Mesenchymal stem cell (in vitro differentiated cells and primary cell): ENCODE measurements around the gene MAN1C1.

Experiments
- DNase-seq: peaks from one replicate; pipeline ENCODE4 v3.0.0-alpha.2; 2013
- H2AFZ ChIP-seq: one replicate; pipeline ENCODE4 v1.6.1; 2013; ENCODE audit warnings: low read depth, mild to moderate bottlenecking, control low read depth, inconsistent platforms, low read length, moderate library complexity
- H2AK5ac ChIP-seq: 2 replicates; pipeline ENCODE4 v1.6.1; 2013; ENCODE audit warnings: low read length, moderate library complexity, mild to moderate bottlenecking, inconsistent platforms; ENCODE audit not compliant: severe bottlenecking
- H2BK120ac ChIP-seq: one replicate; pipeline ENCODE4 v1.6.1; 2013; ENCODE audit warnings: low read depth, mild to moderate bottlenecking, inconsistent platforms, low read length, moderate library complexity
- H2BK12ac ChIP-seq, 2 experiments: one replicate each; pipeline ENCODE4 v1.6.1; 2013; ENCODE audit warnings: inconsistent platforms in 2 of 2, low read length in 2 of 2, mild to moderate bottlenecking in 2 of 2, moderate library complexity in 2 of 2, control low read depth in 1 of 2
- H2BK15ac ChIP-seq: one replicate; pipeline ENCODE4 v1.6.1; 2013; ENCODE audit warnings: mild to moderate bottlenecking, low read depth, inconsistent platforms; ENCODE audit not compliant: poor library complexity, severe bottlenecking
- H2BK5ac ChIP-seq: 2 replicates; pipeline ENCODE4 v1.6.1; 2013; ENCODE audit warnings: low read depth, mild to moderate bottlenecking, low read length, control low read depth, inconsistent platforms; ENCODE audit not compliant: poor library complexity, severe bottlenecking
- H3K14ac ChIP-seq, 2 experiments: one replicate each; pipeline ENCODE4 v1.6.1; 2013; ENCODE audit warnings: inconsistent platforms in 2 of 2, low read length in 2 of 2, control low read depth in 1 of 2, mild to moderate bottlenecking in 1 of 2, moderate library complexity in 1 of 2
- H3K18ac ChIP-seq, 2 experiments: one replicate each; pipeline ENCODE4 v1.6.1; 2013; ENCODE audit warnings: inconsistent platforms in 2 of 2, low read length in 2 of 2, control low read depth in 1 of 2, low read depth in 1 of 2, mild to moderate bottlenecking in 1 of 2
- H3K23ac ChIP-seq, 2 experiments: one replicate each; pipeline ENCODE4 v1.6.1; 2013; ENCODE audit warnings: inconsistent platforms in 2 of 2, low read length in 2 of 2, mild to moderate bottlenecking in 2 of 2, moderate library complexity in 2 of 2, control low read depth in 1 of 2
- H3K27ac ChIP-seq: 2 replicates; pipeline ENCODE4 v1.5.1; 2013; ENCODE audit warnings: mild to moderate bottlenecking, moderate library complexity, low read length, control low read depth, inconsistent platforms; ENCODE audit not compliant: poor library complexity, severe bottlenecking
- H3K27me3 ChIP-seq, 2 experiments: 2 replicates each; pipeline versions ENCODE4 v1.6.1 to v1.7.0; 2013; ENCODE audit warnings: low read length in 2 of 2, mild to moderate bottlenecking in 2 of 2, moderate library complexity in 2 of 2, control low read depth in 1 of 2, inconsistent platforms in 1 of 2; ENCODE audit not compliant: control insufficient read depth in 1 of 2, insufficient read depth in 1 of 2
- H3K36me3 ChIP-seq, 2 experiments: 2 replicates each; pipeline versions ENCODE4 v1.6.1 to v1.7.0; 2013; ENCODE audit warnings: low read length in 2 of 2, control low read depth in 1 of 2, inconsistent platforms in 1 of 2, low read depth in 1 of 2, mild to moderate bottlenecking in 1 of 2; ENCODE audit not compliant: insufficient read depth in 2 of 2, control insufficient read depth in 1 of 2
- H3K4ac ChIP-seq, 2 experiments: one replicate each; pipeline ENCODE4 v1.6.1; 2013; ENCODE audit warnings: inconsistent platforms in 2 of 2, low read length in 2 of 2, mild to moderate bottlenecking in 2 of 2, moderate library complexity in 2 of 2, control low read depth in 1 of 2, low read depth in 1 of 2
- H3K4me1 ChIP-seq: 2 replicates; pipeline ENCODE4 v1.6.1; 2013; ENCODE audit warnings: low read depth, low read length, control low read depth; ENCODE audit not compliant: control insufficient read depth, insufficient read depth
- H3K4me2 ChIP-seq: 2 replicates; pipeline ENCODE4 v1.6.1; 2013; ENCODE audit warnings: low read length, mild to moderate bottlenecking, inconsistent platforms; ENCODE audit not compliant: poor library complexity, severe bottlenecking
- H3K4me3 ChIP-seq, 2 experiments: 2 replicates each; pipeline versions ENCODE4 v1.5.1 to v1.7.0; 2013; ENCODE audit warnings: low read length in 2 of 2, mild to moderate bottlenecking in 2 of 2, control low read depth in 1 of 2, low read depth in 1 of 2; ENCODE audit not compliant: insufficient read depth in 1 of 2
- H3K79me1 ChIP-seq: replicated peaks from 2 replicates; pipeline ENCODE4 v1.6.1; 2013; ENCODE audit warnings: mild to moderate bottlenecking, control low read depth, low read length, inconsistent platforms; ENCODE audit not compliant: poor library complexity, severe bottlenecking
- H3K9ac ChIP-seq: 2 replicates; pipeline ENCODE4 v1.7.0; 2013; ENCODE audit warnings: mild to moderate bottlenecking, low read length, moderate library complexity
- H3K9me3 ChIP-seq: 2 replicates; pipeline ENCODE4 v1.7.0; 2013; ENCODE audit warnings: mild to moderate bottlenecking, low read length; ENCODE audit not compliant: control insufficient read depth
- H4K8ac ChIP-seq: one replicate; pipeline ENCODE4 v1.6.1; 2013; ENCODE audit warnings: inconsistent platforms, mild to moderate bottlenecking, low read length, moderate library complexity
- H4K91ac ChIP-seq: one replicate; pipeline ENCODE4 v1.6.1; 2013; ENCODE audit warnings: mild to moderate bottlenecking, low read length, inconsistent platforms
- WGBS: methylation state at CpG from one replicate; pipeline ENCODE4 v1.1.7; 2013; ENCODE audit warnings: mixed read lengths; 5-methylcytosine and 5-hydroxymethylcytosine counted together

MAN1C1 gene

GRCh38 chr1:25804964-25805862 lies 188.6 kb downstream of the MAN1C1 start:
- Histone ChIP-seq H3K4me1 (peaks cover 12% of the 10 kb centered on the region), H3K9ac (peak overlapping the region; percentile 42), H3K4me2 (no peak overlapping the region), H2BK12ac (no peak overlapping the region), H2AFZ (no peak overlapping the region), H4K91ac (no peak overlapping the region), H3K79me1 (peaks cover 19% of the 10 kb centered on the region), H3K14ac (no peak overlapping the region), H3K36me3 (peaks cover 49 to 52% of the 10 kb centered on the region in 2 experiments), H4K8ac (no peak overlapping the region), H3K4me3 (peak overlapping the region in 1 of 2 experiments; percentile 4), H3K4ac (no peak overlapping the region), H2BK120ac (no peak overlapping the region), H3K18ac (no peak overlapping the region), H2BK15ac (no peak overlapping the region), H3K27ac (no peak overlapping the region), H3K23ac (no peak overlapping the region), H3K9me3 (no peaks in the 10 kb centered on the region), H2AK5ac (no peak overlapping the region), H3K27me3 (no peaks in the 10 kb centered on the region), H2BK5ac (no peak overlapping the region)
- 96% methylated on average over 9 of the region's 15 CpGs for WGBS
- DNase-seq: no peak

- DNase-seq: no peak
- no peak overlapping the region for H2BK5ac ChIP-seq
- peaks cover 52 to 58% of the 10 kb centered on the region in 2 experiments for H3K36me3 ChIP-seq
- H2AFZ ChIP-seq: no peak overlapping the region
- no peak overlapping the region for H3K23ac ChIP-seq
- H3K27ac ChIP-seq: no peak overlapping the region
- no peak overlapping the region for H2BK12ac ChIP-seq
- no peak overlapping the region for H3K4me2 ChIP-seq
- H3K27me3 ChIP-seq: no peaks in the 10 kb centered on the region
- no peak overlapping the region for H4K91ac ChIP-seq
- no peak overlapping the region for H2AK5ac ChIP-seq
- H2BK120ac ChIP-seq: no peak overlapping the region
- no peak overlapping the region for H3K4ac ChIP-seq
- peaks cover 10% of the 10 kb centered on the region for H3K4me1 ChIP-seq
- H2BK15ac ChIP-seq: no peak overlapping the region
- H3K4me3 ChIP-seq: no peak overlapping the region
- no peak overlapping the region for H4K8ac ChIP-seq
- H3K79me1 ChIP-seq: peaks cover 17% of the 10 kb centered on the region
- H3K9ac ChIP-seq: peak overlapping the region; percentile 42
- no peak overlapping the region for H3K14ac ChIP-seq
- no peak overlapping the region for H3K18ac ChIP-seq
- WGBS: 100% methylated on average over 3 of the region's 3 CpGs
- no peaks in the 10 kb centered on the region for H3K9me3 ChIP-seq
Measured at GRCh38 chr1:25805863-25806225, 189.3 kb downstream of the MAN1C1 start.

GRCh38 chr1:25806418-25806817 lies 189.8 kb downstream of the MAN1C1 start:
- H3K9ac ChIP-seq: peak overlapping the region; percentile 13
- no peak overlapping the region for H2BK12ac ChIP-seq
- H3K27me3 ChIP-seq: no peaks in the 10 kb centered on the region
- no peak overlapping the region for H3K4ac ChIP-seq
- no peak overlapping the region for H2AK5ac ChIP-seq
- no peak overlapping the region for H3K18ac ChIP-seq
- H4K91ac ChIP-seq: no peak overlapping the region
- peaks cover 10% of the 10 kb centered on the region for H3K4me1 ChIP-seq
- DNase-seq: no peak
- H2BK5ac ChIP-seq: no peak overlapping the region
- H3K23ac ChIP-seq: no peak overlapping the region
- H4K8ac ChIP-seq: no peak overlapping the region
- no peaks in the 10 kb centered on the region for H3K9me3 ChIP-seq
- peaks cover 57 to 64% of the 10 kb centered on the region in 2 experiments for H3K36me3 ChIP-seq
- no peak overlapping the region for H2BK15ac ChIP-seq
- H3K27ac ChIP-seq: no peak overlapping the region
- no peak overlapping the region for H3K4me2 ChIP-seq
- 97% methylated on average over 4 of the region's 4 CpGs for WGBS
- H2BK120ac ChIP-seq: no peak overlapping the region
- H3K79me1 ChIP-seq: peaks cover 13% of the 10 kb centered on the region
- H2AFZ ChIP-seq: no peak overlapping the region
- H3K4me3 ChIP-seq: no peak overlapping the region
- H3K14ac ChIP-seq: no peak overlapping the region

GRCh38 chr1:25807480-25808390 lies 191.1 kb downstream of the MAN1C1 start:
- Histone ChIP-seq H3K4me3 (no peak overlapping the region), H3K27me3 (no peaks in the 10 kb centered on the region), H3K9ac (peak overlapping the region; percentile 51), H3K9me3 (no peaks in the 10 kb centered on the region), H4K8ac (no peak overlapping the region), H3K4me1 (peaks cover 10% of the 10 kb centered on the region), H3K4me2 (no peak overlapping the region), H2BK15ac (no peak overlapping the region), H4K91ac (no peak overlapping the region), H2BK5ac (no peak overlapping the region), H3K23ac (no peak overlapping the region), H2BK120ac (no peak overlapping the region), H3K18ac (no peak overlapping the region), H3K4ac (no peak overlapping the region), H2BK12ac (no peak overlapping the region), H2AFZ (no peak overlapping the region), H3K27ac (no peak overlapping the region), H3K36me3 (peaks cover 63 to 72% of the 10 kb centered on the region in 2 experiments), H3K79me1 (peaks cover 11% of the 10 kb centered on the region), H3K14ac (no peak overlapping the region), H2AK5ac (no peak overlapping the region)
- no peak for DNase-seq
- WGBS: 93% methylated on average over 20 of the region's 20 CpGs
